Measurements from ENCODE around the gene AVEN.

AVEN gene

GRCh38 chr15:33980159-33980558 is 58.8 kb downstream of the AVEN start:
- no peak for DNase-seq

- DNase-seq = no peak
Observed at GRCh38 chr15:33975022-33975565, 63.9 kb downstream of the AVEN start.

GRCh38 chr15:33971811-33972210 is 67.2 kb downstream of the AVEN start:
- DNase-seq = no peak

- DNase-seq = no peak
Observed at GRCh38 chr15:33968821-33969220, 70.2 kb downstream of the AVEN start.

GRCh38 chr15:33968224-33968623 is 70.8 kb downstream of the AVEN start, which contains the start of gene CHRM5:
CHRM5 (plus strand) TSS chr15:33968497; CDS start chr15:34062718, 94,221 bp downstream.
- DNase-seq = no peak

- no peak for DNase-seq
Observed at GRCh38 chr15:33964665-33965040, 74.4 kb downstream of the AVEN start.

- DNase-seq = no peak
Observed at GRCh38 chr15:33963831-33964664, 75.0 kb downstream of the AVEN start.

GRCh38 chr15:33960549-33960935 is 78.5 kb downstream of the AVEN start:
- no peak for DNase-seq

GRCh38 chr15:33959844-33960548 is 79.0 kb downstream of the AVEN start:
- DNase-seq = no peak

- no peak for DNase-seq
Observed at GRCh38 chr15:33956397-33956796, 82.6 kb downstream of the AVEN start.

- no peak for DNase-seq
Observed at GRCh38 chr15:33955945-33956344, 83.1 kb downstream of the AVEN start.

- DNase-seq = no peak
Observed at GRCh38 chr15:33946152-33946551, 92.9 kb downstream of the AVEN start.

- DNase-seq = no peak
Observed at GRCh38 chr15:33941279-33942063, 97.5 kb downstream of the AVEN start.

- DNase-seq = no peak
Observed at GRCh38 chr15:33934921-33935320, 104.1 kb downstream of the AVEN start.

- DNase-seq = no peak
Observed at GRCh38 chr15:33934396-33934795, 104.6 kb downstream of the AVEN start.

- DNase-seq = no peak
Observed at GRCh38 chr15:33932734-33933133, 106.3 kb downstream of the AVEN start.

GRCh38 chr15:33926260-33926659 is 112.7 kb downstream of the AVEN start:
- no peak for DNase-seq

- no peak for DNase-seq
Observed at GRCh38 chr15:33923446-33923845, 115.6 kb downstream of the AVEN start.

- DNase-seq = no peak
Observed at GRCh38 chr15:33915571-33916407, 123.2 kb downstream of the AVEN start.

- no peak for DNase-seq
Observed at GRCh38 chr15:33913459-33913858, 125.5 kb downstream of the AVEN start.

- no peak for DNase-seq
Observed at GRCh38 chr15:33912326-33912725, 126.7 kb downstream of the AVEN start.

- DNase-seq = no peak
Observed at GRCh38 chr15:33910741-33911140, 128.3 kb downstream of the AVEN start.

All from activated effector memory CD4-positive, alpha-beta T cell treated with anti-CD3 and anti-CD28 coated beads, Interleukin-2, amount 50 U/mL, for 16 hours (primary cell).